ENCODE measurements around the gene MYL6. TPM values are rescaled to one million over a fixed set of nuclear protein-coding genes. Genes with fewer than 3 reads are reported as not detected.
A peak's percentile ranks its signal among the peaks of the same experiment; 100 is the strongest.

MYL6 gene
- 1,000 to 10,000 TPM; 1,063 to 1,656 (median 1,218) TPM for total RNA-seq
- polyA plus RNA-seq: 1,000 to 10,000 TPM; 1,480 to 3,098 (median 2,131) TPM
- long read RNA-seq, donor 1, transcript MYL6-207 (6 exons, 655 nt): minor isoform, 313 of 1,293 reads
- long read RNA-seq, donor 1, transcript MYL6-218 (7 exons, 901 nt): major isoform, 399 of 1,293 reads
- long read RNA-seq, donor 1, transcript MYL6-212 (4 exons, 582 nt): minor isoform, 32 of 1,293 reads
- long read RNA-seq, donor 1, transcript MYL6-219 (5 exons, 1,438 nt): minor isoform, 17 of 1,293 reads
- long read RNA-seq, donor 1, partial matches to known transcripts: 421 of 1,293 reads
- long read RNA-seq, donor 1, other reads (novel, unspliced or antisense): 90 of 1,293 reads
- long read RNA-seq, donor 2, transcript MYL6-212 (4 exons, 582 nt): minor isoform, 31 of 765 reads
- long read RNA-seq, donor 2, transcript MYL6-207 (6 exons, 655 nt): minor isoform, 216 of 765 reads
- long read RNA-seq, donor 2, transcript MYL6-218 (7 exons, 901 nt): major isoform, 219 of 765 reads
- long read RNA-seq, donor 2, transcript MYL6-219 (5 exons, 1,438 nt): minor isoform, 13 of 765 reads
- long read RNA-seq, donor 2, partial matches to known transcripts: 234 of 765 reads
- long read RNA-seq, donor 2, other reads (novel, unspliced or antisense): 41 of 765 reads

- DNase-seq: peak; percentile 97
- peaks cover 22 to 75% (median 58%) of the 10 kb centered on the region in 6 donors for H3K4me1 ChIP-seq
- no peaks in the 10 kb centered on the region for H3K27me3 ChIP-seq (replicated peaks in 1 of 7)
- TF ChIP-seq POLR2AphosphoS5 (IDR thresholded peaks at IDR 0.05) (peak; percentile 90 to 100 (median 98)), POLR2A (IDR thresholded peaks at IDR 0.05) (peak; percentile 90 to 98 (median 97)), CTCF (IDR thresholded peaks at IDR 0.05 in 8 of 11, conservative IDR thresholded peaks at IDR 0.05 in 3 of 11) (peak in 1 of 11 experiments; percentile 7)
- H3K9me3 ChIP-seq: no peaks in the 10 kb centered on the region
- peak within 1 kb of the TSS; percentile 87 to 99 (median 95) for H3K27ac ChIP-seq
- WGBS, 5 donors: 0 to 1% (median 1%) methylated on average over 25 to 30 of the region's 30 CpGs
- intact Hi-C loops (cut with DNase I; ENCODE audit: low total_unique reads): no loop called here
- H3K4me3 ChIP-seq: peak within 1 kb of the TSS; percentile 66 to 88 (median 71)
- peaks cover 0 to 40% (median 38%) of the 10 kb centered on the region in 6 donors for H3K36me3 ChIP-seq
Observed at GRCh38 chr12:56158029-56158925, at the start of gene MYL6. MYL6 (plus strand) TSS chr12:56158359; CDS start chr12:56158402, 43 bp downstream.

- TF ChIP-seq CTCF (IDR thresholded peaks at IDR 0.05 in 8 of 11, conservative IDR thresholded peaks at IDR 0.05 in 3 of 11): no peak
- no peak for TF ChIP-seq POLR2AphosphoS5 (IDR thresholded peaks at IDR 0.05)
- WGBS, 5 donors: 83 to 93% (median 89%) methylated on average over 5 of the region's 5 CpGs
- Histone ChIP-seq H3K9me3 (no peaks in the 10 kb centered on the region), H3K4me1 (peaks cover 9 to 24% (median 20%) of the 10 kb centered on the region in 6 donors), H3K36me3 (peaks cover 5 to 83% (median 73%) of the 10 kb centered on the region in 6 donors), H3K27me3 (replicated peaks in 1 of 7) (no peaks in the 10 kb centered on the region), H3K4me3 (no peak overlapping the region), H3K27ac (no peak overlapping the region)
- no peak for DNase-seq
- intact Hi-C loops (cut with DNase I; ENCODE audit: low total_unique reads): no loop called here
Observed at GRCh38 chr12:56110571-56110970, 47.6 kb upstream of the MYL6 start.

- peaks cover 7 to 30% (median 23%) of the 10 kb centered on the region in 6 donors for H3K4me1 ChIP-seq
- intact Hi-C loops (cut with DNase I; ENCODE audit: low total_unique reads): no loop called here
- no peak for DNase-seq
- no peaks in the 10 kb centered on the region for H3K9me3 ChIP-seq
- TF ChIP-seq CTCF (IDR thresholded peaks at IDR 0.05 in 8 of 11, conservative IDR thresholded peaks at IDR 0.05 in 3 of 11): no peak
- no peak for TF ChIP-seq POLR2AphosphoS5 (IDR thresholded peaks at IDR 0.05)
- no peak for TF ChIP-seq POLR2A (IDR thresholded peaks at IDR 0.05)
- WGBS, 5 donors: 90 to 100% (median 96%) methylated on average over 1 of the region's 1 CpG
- no peaks in the 10 kb centered on the region for H3K27me3 ChIP-seq (replicated peaks in 1 of 7)
- peaks cover 5 to 61% (median 47%) of the 10 kb centered on the region in 6 donors for H3K36me3 ChIP-seq
- peak overlapping the region in 2 of 8 donors; percentile 4 to 23 for H3K27ac ChIP-seq
- H3K4me3 ChIP-seq: no peak overlapping the region
Observed at GRCh38 chr12:56114084-56114483, 44.1 kb upstream of the MYL6 start.
